MG63 (cell line): ENCODE results near the gene RBKS. TPM values are rescaled to one million over a fixed set of nuclear protein-coding genes. Genes with fewer than 3 reads are reported as not detected.

Source experiments
- total RNA-seq: library from RNA; depleted of rRNA; stranded (reverse); fragments of >200 nt; shearing (Covaris generic); gene quantifications from 2 replicates; pipeline ENCODE4 v1.2.3, GENCODE V29; 2014; ENCODE audit warnings: low replicate concordance; rRNA removed

Gene RBKS
- total RNA-seq, 1 experiment from 2014 or later, result 4.6 TPM

Other genes with a start within 250 kb of the RBKS start
- 11.3 and 14.7 TPM in 2 replicates for gene SUPT7L, start 226.8 kb downstream of the RBKS start, total RNA-seq
- 27.1 and 37.8 TPM in 2 replicates for gene SLC4A1AP, start 226.5 kb downstream of the RBKS start, total RNA-seq
- gene MRPL33, start 118.7 kb downstream of the RBKS start, total RNA-seq, result 166 and 232 TPM in 2 replicates
- 28.0 and 33.1 TPM in 2 replicates for gene BABAM2, start 342 bp upstream of the RBKS start, total RNA-seq